ENCODE measurements around the gene MSI1. TPM values are rescaled to one million over a fixed set of nuclear protein-coding genes. Genes with fewer than 3 reads are reported as not detected.

Gene MSI1
- total and polyA plus RNA-seq, 2 experiments from 2014 or later = 12.8 to 16.9 TPM

- Histone ChIP-seq H3K27me3 (ENCODE audit: insufficient read depth) (no peaks in the 10 kb centered on the region), H4K20me1 (replicated peaks; ENCODE audit: insufficient read depth) (no peaks in the 10 kb centered on the region), H3K4me2 (no peak overlapping the region), H3K4me1 (ENCODE audit: insufficient read depth) (peaks cover 27% of the 10 kb centered on the region), H3K4me3 (no peak overlapping the region), H3F3A (replicated peaks; ENCODE audit: low read depth) (peaks cover 28% of the 10 kb centered on the region), H2AFZ (no peak overlapping the region), H3K36me3 (ENCODE audit: insufficient read depth) (peaks cover 14% of the 10 kb centered on the region), H3K9me2 (ENCODE audit: insufficient read depth) (no peaks in the 10 kb centered on the region), H3K79me2 (replicated peaks; ENCODE audit: insufficient read depth) (no peaks in the 10 kb centered on the region), H3K27ac (ENCODE audit: low read depth) (no peak overlapping the region)
- H3K27me3 Mint-ChIP-seq (ENCODE audit: insufficient read depth, low read depth, poor library complexity) = peaks cover 3% of the 10 kb centered on the region
- ATAC-seq (peak; percentile 66), DNase-seq (ENCODE audit: low spot score) (peak; percentile 78)
- H3K27ac Mint-ChIP-seq = no peak overlapping the region
- H3K36me3 Mint-ChIP-seq (ENCODE audit: low read depth) = peaks cover 83% of the 10 kb centered on the region
- peaks cover 3% of the 10 kb centered on the region; the same call in 1 of the 3 replicates for H3K9me3 Mint-ChIP-seq
- 0 out of 2 replicates have a peak, but pooled peaks have one; percentile 39 for TF ChIP-seq CREB1 (CRISPR knock-in tag; IDR thresholded peaks at IDR 0.05; ENCODE audit: low read depth)
- TF ChIP-seq CTCF (conservative IDR thresholded peaks at IDR 0.05; ENCODE audit: low read depth in 2 of 2) = peak; percentile 88 to 97
- TF ChIP-seq ETS1 (IDR thresholded peaks at IDR 0.05) = no peak
- H3K4me3 Mint-ChIP-seq = no peak overlapping the region; the same call in 2 of the 3 replicates
- H3K4me1 Mint-ChIP-seq = peaks cover 37% of the 10 kb centered on the region
Observed at GRCh38 chr12:120356567-120357030, 12.4 kb downstream of the MSI1 start.

GRCh38 chr12:120353556-120354317, 15.2 kb downstream of the MSI1 start:
- Histone ChIP-seq H4K20me1 (replicated peaks; ENCODE audit: insufficient read depth) (no peaks in the 10 kb centered on the region), H3K9me2 (ENCODE audit: insufficient read depth) (no peaks in the 10 kb centered on the region), H3K4me2 (no peak overlapping the region), H3K27me3 (ENCODE audit: insufficient read depth) (no peaks in the 10 kb centered on the region), H2AFZ (no peak overlapping the region), H3K27ac (ENCODE audit: low read depth) (no peak overlapping the region), H3K79me2 (replicated peaks; ENCODE audit: insufficient read depth) (no peaks in the 10 kb centered on the region), H3K36me3 (ENCODE audit: insufficient read depth) (peaks cover 14% of the 10 kb centered on the region), H3F3A (replicated peaks; ENCODE audit: low read depth) (peaks cover 25% of the 10 kb centered on the region), H3K4me3 (no peak overlapping the region), H3K4me1 (ENCODE audit: insufficient read depth) (peaks cover 5% of the 10 kb centered on the region; the same call in 1 of the 2 replicates)
- H3K36me3 Mint-ChIP-seq (ENCODE audit: low read depth) = peaks cover 79% of the 10 kb centered on the region
- no peak overlapping the region for H3K27ac Mint-ChIP-seq
- ATAC-seq (no peak), DNase-seq (ENCODE audit: low spot score) (no peak)
- peaks cover 13% of the 10 kb centered on the region for H3K4me1 Mint-ChIP-seq
- H3K4me3 Mint-ChIP-seq = no peak overlapping the region
- H3K9me3 Mint-ChIP-seq = peaks cover 3% of the 10 kb centered on the region; the same call in 1 of the 3 replicates
- H3K27me3 Mint-ChIP-seq (ENCODE audit: insufficient read depth, low read depth, poor library complexity) = peaks cover 2% of the 10 kb centered on the region
- TF ChIP-seq JUNB (IDR thresholded peaks at IDR 0.05; ENCODE audit: unreplicated experiment) = no peak
- TF ChIP-seq ZNF462 (CRISPR knock-in tag; IDR thresholded peaks at IDR 0.05) = no peak
- no peak for TF ChIP-seq NANOG (IDR thresholded peaks at IDR 0.05; ENCODE audit: borderline replicate concordance)
- no peak for TF ChIP-seq POLR2AphosphoS5 (IDR thresholded peaks at IDR 0.05; ENCODE audit: low read depth)
